DMS114 treated with DMSO at 0.1 percent for 48 hours (cell line): ENCODE results near the gene C17orf67.
A peak's percentile ranks its signal among the peaks of the same experiment; 100 is the strongest.

Experiments
- DNase-seq: peaks from one replicate; lab custom pipeline; 2025; ENCODE audit not compliant: unreplicated experiment; lab: John Stamatoyannopoulos, UW

Gene C17orf67

DNA sequence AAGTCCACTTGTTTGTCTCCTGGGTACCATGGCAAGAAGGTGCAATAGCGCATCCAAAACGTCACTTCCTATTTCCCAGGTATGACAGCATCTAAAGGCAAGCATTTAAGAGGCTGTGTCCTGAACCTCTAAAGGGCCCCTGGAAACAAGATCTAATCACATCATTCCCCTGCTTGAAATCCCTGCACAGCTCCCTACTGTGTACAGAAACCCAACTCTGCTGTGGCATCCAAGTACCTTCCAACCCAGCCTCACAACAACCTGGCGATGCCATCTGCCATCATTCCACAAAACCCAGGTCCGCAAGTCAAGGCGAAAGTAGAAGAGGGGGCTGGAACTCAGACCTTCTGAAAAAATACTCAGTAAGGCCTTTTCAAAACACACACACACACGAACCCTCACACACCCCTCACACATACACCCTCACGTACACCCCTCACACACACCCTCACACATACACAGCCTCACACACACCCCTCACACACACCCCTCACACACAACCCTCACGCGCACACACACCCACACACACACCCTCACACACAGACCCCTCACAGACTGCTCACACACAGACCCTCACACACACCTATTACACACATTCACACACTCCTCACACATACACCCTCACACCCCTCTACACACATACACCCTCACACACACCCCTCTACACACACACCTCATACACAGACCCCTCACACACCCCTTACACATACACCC is 24.5 kb downstream of the C17orf67 start:
- DNase-seq, result no peak

DNA sequence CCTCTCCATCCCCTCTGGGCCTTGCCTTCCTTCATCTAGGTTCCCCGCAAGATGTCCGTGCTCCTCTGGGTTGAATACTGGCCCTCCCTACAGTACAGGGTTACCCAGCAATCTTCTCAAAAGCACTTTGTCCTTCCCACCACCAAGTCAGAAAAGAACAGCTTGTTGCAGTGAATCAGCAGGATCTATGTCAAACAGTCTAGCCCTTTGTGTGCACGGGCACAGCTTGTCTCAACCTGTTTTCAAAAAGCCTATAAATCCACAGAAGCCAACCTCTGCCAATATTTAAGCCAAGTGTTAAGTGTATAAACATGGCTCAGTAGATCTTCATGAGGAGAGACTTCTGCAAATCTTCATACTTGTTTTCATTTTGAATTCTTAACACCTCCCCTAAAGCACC is 25.2 kb downstream of the C17orf67 start:
- DNase-seq, result no peak

DNA sequence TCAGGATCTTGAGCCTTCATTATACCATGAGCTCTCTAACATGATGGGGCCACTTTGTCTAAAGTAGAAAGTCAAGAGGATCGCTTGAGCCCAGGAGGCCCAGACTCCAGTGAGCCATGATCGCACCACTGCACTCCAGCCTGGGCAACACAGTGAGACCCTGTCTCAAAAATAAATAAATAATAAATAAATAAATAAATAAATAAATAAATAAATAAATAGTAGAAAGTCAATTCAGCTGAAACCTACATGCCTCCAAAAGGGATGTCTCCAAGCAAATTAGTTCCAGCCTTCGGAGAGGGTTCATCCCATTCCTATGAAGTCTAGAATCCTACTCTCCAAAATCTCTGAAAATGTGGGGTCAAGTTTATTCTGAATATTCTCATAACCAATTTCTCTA is 26.0 kb downstream of the C17orf67 start:
- no peak for DNase-seq

DNA sequence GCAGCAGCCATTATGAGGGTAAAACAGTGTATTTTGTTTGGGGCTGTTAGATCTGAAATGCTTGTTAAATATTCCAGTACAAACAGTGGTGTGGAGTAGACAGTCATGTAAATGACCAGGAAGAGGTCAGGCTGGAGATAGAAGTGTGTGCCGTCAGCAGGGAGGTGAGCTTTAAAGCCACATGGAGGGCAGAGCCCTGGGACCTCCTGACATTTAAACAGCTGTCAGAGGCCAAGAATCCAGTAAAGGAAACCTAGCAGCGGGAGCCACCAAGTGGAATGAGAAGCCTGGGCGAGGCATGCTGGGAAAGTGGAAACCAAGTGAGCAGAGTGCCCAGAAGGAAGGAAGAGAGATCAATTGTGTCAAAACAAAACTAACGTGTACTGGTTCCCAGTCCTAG is 26.8 kb downstream of the C17orf67 start:
- DNase-seq, result no peak

DNA sequence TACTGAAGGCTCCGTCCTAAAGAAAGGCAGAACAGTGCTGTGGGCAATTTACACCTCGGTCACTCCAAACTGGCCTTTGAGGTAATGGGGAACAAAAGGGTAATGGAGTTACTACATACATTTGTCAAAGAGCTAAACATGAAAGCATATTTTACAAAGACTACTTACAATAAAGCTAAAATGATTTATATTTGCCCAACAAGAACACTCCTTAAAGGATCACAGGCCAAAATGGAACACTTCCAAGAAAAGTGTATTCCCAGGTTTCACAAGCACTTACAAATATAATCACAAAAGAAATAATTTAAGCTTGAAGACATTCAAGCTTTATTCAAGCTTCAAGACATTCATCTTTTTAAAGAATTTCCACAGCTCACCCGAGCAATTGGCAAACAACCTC is 29.3 kb downstream of the C17orf67 start:
- DNase-seq, result no peak

DNA sequence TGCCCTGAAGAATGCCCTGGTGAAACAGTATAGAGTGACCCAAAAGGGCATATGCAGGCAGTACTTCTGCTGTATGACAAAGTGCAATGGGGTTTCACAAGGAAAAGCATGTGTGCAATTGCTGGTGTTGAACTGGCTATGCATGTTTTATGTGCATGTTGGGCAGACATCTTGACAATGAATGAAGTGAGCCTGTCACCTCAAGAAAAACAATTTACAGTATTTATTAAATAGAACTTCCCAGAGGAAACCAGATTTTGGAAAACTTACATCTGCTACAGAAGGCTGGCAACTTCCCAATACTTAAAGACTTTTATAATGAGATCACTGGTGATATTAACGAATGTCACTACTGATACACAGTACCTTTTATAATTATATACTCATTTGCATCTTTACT is 30.6 kb downstream of the C17orf67 start:
- DNase-seq, result no peak

DNA sequence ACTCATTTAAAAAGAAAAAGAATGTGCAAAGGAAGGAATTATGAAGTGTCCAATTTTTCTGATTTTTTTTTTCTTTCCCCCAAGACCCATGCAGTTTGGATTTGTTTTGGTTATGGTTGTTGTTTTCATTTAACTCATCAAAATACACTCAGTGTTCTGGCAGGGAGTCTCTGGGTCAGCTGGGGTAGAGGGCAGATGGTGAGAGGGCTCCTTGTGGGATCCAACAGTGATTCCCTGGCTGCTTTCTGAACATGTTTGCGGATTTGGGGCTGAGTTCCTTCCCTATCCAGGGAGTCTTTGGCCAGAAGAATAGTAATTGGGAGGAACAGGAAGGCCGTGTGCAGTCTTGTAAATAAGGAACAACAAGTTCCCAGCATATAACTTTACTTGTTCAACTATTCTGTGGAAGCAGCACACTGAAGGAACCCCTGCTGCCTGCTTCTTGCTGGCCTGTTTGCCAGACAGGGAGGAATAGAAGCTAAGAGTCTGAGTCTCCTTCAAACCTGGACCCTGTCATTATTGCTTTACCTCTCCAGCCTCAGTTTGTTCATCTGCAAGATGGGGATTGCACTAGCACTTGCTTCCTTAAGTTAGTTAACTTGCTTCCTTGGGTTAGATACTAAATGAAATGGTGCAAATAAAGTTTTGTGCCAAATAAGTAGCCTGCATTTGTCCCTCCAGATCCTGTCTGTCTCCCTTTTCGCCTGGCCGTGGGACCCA is 32.1 kb downstream of the C17orf67 start:
- DNase-seq, result no peak

DNA sequence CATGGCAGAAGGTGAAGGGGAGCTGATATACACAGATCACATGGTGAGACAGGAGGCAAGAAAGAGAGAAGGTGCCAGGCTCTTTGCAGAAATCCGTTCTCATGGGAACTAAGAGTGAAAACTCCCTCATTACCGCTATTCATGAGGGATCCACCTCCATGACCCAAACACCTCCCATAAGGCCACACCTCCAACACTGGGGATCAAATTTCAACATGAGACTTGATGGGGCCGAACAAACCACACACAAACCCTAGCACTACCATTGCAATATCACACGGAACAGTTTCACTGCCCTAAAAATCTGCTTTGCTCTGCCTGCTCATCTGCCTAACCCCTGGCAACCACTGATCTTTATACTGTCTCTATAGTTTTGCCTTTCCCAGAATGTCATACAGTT is 34.8 kb downstream of the C17orf67 start:
- DNase-seq, result no peak

DNA sequence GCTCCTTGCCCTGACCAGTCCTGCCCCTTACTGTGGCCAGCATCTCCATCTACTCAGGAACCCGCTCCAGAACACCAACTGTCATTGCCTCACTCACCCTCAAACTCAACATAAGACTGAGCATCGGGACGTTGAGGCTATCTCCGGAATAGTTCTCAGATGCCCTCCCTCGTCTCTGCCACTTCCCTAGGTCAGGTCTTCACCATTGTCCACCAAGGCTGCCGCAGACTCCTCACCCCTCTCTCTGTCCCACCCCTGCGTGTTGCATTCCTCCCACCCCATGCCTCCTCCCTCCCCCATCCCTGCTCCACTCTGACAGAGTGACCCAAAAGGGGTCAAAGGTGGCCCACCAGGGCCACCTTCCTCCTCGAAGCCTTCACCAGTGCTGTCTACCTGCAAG is 37.2 kb downstream of the C17orf67 start:
- no peak for DNase-seq

DNA sequence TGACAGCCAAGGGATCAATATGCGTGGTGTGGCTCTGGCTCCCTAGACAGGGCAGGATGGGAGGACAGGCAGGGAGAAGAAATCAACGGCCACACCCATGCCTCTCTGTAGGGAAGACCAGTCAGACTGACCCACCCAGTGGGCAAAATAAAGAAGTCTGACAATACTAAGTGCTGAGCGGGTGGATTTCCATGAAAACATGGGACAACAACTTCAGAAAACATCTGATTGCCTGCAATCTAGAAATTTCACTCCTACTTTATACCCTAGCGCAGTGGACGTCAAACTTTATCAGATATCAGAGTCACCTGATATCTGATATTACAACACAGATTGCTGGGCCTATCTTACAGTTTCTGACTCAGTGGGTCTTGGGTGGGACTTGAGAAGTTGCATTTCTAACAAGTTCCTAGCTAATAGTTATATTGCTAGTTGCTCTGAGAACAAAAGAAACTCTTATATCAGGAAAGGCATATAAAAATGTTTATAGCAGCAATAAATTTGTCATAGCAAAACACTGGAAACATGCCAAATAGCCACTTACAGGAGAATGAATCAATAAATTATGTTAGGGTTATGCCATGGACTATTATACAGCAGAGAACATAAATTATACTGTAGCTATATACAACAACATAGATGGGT is 38.4 kb downstream of the C17orf67 start:
- DNase-seq, result no peak

DNA sequence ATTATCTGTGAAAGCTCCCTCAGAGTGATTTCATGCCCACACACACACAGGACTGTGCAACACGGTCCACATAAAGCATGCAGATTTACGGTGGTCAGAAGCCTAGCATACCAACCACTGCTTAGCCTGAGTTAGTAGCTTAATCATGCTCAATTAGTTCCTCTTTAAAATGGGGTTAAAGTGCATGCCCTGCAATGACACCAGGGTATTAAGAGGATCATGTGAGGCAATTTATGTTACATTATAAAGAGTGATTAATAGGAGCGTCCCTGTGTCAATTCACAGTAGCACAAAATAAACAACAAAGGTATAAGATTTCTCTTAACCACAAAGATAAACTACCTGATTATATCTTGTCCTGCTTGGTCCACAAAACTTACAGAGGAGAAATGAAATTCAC is 39.8 kb downstream of the C17orf67 start:
- DNase-seq, result no peak

DNA sequence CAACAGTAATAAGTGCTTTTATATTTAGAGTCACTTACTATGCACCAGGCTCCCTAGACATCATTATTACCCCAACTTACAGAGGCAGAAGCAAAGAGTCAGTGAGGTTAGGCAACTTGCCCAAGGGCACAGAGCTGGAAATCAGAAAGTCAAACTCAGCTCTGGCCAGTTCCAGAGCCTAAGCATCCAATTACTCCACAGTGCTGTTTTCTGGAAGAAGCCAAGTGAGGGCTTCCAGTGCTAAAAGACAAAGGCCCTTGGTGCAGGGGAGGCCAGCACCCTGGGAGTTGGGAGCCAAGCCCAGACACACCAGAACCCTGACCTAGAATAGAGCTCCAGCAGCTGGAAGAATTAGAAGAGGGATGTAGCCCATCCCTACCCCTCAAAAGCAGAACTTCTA is 40.2 kb downstream of the C17orf67 start:
- DNase-seq, result no peak

DNA sequence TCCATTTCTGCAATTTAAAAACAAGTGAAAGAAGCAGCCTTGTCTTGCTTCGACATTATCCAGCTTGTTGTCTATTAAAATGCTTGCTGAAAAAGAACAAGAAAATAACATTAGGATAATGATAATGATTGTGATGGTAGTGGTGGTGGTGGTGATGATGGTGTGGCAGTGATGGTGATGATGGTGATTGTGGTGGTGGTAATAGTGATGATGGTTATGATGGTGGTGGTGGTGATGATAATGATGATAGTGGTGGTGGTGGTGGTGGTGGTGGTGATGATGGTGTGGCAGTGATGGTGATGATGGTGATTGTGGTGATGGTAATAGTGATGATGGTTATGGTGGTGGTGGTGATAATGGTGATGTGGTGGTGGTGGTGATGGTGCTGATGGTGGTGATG is 41.5 kb downstream of the C17orf67 start:
- DNase-seq, result no peak

DNA sequence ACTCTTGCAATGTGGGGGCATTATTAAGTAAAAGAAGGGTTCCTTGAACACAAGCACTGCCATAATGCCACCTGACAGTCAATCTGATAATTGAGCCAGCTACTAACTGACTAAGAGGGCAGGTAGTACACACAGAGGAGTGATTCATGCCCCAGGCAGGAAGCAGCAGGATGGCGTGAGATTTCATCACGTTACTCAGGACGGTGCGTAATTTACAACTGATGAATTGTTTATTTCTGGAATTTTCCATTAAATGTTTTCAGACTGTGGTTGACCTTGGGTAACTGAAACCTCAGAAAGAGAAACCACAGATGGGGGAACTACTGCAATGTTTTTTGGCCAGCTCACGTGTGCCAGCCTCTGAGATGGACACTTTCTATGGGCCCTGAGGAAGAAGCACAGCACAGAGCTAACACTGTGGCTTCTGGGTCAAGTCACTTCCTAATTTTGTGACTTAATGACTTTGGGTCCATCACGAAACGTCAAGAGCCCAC is 46.7 kb downstream of the C17orf67 start:
- DNase-seq, result no peak

DNA sequence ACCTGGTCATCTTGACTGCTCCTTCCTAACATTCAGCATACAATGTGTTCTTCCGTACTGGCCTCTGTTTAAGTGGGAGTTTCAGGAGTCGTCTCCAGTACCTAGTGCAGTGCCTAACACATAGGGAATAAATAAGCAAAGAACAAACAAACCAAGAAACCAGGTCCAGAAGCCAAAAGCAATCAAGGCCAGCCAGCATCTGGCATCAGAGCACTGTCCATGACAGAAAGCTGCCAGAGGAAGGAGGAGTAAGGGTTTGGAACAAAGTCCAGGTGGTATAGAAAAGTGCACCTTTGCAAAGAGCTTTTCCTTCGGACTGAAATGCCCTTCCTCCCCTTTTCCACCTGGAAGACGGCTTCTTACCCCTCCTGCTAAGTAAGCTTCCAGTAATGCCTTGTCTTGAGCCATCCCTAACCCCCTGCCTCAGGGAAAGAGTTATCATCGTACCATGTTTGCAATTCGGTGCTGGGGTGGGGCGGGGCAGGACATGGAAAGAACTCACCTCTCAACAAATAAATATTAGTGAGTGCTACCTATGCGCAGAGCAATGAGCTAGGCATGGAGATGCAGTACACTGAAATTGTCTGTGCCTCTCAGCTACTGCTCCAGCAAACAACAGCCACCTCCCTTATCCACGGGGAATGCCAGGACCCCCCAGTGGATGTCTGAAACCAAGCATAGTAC is 47.6 kb downstream of the C17orf67 start:
- DNase-seq, result no peak

DNA sequence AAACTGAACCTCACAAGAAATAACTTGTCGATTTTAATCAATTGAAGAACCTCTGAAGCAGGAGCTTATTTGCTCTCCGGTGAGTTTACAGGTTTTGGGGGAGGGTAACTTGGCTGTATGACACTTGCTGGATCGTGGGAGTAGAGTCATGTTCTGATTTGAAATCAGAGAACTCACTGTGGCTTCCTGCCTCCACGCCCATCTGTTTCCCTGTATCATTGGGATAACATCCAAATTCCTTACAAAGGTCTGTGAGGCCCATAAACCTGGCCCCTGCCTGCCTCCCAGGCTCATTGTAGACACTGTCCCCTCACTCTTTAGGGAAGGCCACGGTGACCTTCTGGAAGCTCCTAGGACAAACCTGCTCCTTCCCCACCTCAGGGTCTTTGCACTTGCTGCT is 48.3 kb downstream of the C17orf67 start:
- no peak for DNase-seq

DNA sequence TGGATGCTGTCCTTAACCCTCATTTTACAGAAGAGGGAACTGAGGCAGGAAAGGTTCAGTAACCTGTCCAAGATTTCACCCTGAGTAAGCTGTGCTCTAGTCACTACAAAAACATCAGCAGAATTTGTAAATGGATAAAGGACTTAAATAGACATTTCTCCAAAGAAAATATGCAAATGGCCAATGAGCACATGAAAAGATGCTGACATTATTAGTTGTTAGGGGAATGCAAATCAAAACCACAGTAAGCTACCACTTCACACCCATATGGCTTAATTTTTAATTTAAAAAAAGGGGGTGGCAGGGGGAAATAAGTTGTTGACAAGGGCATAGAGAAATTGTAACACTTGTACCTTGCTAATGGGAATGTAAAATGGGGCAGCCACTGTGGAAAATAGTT is 51.4 kb downstream of the C17orf67 start:
- DNase-seq, result no peak

DNA sequence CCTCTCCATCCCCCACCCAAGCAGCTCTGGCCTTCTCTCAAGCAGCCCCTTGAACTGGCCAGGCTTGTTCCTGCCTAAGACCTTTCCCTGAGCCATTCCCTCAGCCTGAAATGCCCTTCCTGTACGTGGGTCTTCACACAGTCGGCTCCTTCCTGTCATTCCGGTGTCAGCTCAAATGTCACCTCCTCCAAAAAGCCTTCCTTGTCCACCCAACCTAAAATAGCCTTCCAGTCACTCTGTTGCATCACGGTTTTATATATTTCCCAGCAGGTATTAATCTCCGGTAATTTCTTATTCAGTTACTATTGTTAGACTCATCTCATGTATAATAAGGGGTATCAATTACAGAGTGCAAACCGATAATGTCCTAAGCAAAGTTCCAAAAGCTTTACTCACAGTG is 51.8 kb downstream of the C17orf67 start:
- no peak for DNase-seq

DNA sequence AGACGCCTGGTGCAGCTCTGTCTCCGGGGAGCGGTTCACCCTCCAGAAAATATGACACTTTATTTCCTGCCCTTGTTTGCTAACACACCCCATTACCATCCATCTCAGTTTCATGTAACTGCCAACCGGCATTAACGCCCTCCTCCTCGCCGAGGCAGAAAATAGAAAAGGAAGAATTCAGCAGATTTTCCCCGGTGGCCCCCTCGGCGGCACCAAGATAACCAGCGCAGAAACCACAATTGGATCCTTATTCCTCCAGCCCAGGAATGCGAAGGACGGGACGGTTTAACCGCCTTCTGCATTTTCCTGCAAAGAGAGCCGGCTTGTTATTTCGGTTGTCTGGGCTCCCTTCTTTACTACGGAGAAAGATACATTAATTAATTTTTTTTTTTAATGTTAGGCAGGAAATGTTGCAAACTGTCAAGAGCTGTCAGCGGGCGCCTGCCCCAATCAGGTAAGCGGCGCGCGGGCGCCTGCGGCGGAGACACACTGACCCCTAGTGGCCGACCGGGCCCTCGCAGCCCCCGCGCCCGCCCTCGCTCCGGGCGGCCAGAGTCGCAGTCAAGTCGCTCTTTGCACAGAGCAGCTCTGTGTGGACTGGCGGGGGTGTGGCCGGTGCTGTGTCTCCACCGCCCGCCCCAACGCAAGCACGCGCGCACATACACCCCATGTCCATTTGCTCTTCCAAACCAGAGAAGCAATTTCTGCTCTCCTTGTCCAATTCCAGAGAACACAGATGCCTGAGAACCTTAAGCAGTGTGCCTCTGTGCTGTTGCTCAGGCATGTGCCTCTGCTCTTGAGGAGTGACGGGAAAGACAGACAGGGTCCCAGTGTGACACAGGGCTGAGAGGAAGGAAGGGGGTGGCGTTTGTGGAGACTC is 53.6 kb downstream of the C17orf67 start:
- peak; percentile 57 for DNase-seq

DNA sequence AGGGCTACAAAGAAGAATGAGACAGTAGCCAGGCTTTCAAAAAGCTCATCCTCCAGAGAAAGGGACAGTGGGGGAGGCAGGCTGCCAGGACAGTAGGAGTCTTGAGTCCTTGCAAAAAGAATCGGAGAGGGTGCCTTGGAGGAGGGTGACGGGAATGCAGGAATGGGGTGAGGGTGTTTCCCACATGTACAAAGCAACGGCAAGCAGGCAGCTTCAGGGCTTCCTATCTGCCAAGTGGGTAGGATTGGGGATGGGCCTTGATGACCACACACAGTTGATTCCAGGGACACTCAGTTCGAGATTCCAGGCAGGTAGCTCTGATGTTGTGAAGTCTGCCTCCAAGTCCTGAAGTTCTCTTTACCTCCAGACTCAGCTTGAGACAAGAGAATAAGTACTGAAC is 54.4 kb downstream of the C17orf67 start:
- DNase-seq, result no peak

DNA sequence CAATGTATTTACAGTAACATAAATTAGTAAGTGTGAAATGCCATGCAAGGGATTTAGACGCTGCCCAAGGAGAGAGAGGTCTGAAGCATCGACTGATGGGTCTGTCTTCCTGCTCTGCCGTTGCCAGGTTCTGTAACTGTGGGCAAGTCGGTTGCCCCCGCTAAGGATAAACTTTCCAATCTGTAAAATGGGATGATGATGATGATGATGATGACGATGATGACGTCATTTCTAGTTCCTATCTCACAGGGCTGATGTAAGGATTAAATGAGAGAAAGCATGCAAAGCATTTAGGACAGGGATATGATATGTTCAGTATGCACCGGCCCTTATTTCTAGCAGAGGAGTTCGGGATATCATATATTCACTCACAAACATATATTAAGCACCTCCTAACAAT is 54.8 kb downstream of the C17orf67 start:
- no peak for DNase-seq
